ENCODE data around the gene PDE6B. TPM values are rescaled to one million over a fixed set of nuclear protein-coding genes. Genes with fewer than 3 reads are reported as not detected.

The PDE6B gene
- total and polyA plus RNA-seq, 8 donors: 7.6 to 21.1 (median 16.4) TPM

- H3K27ac ChIP-seq: no peak overlapping the region
- no peaks in the 10 kb centered on the region for H3K4me1 ChIP-seq
- DNase-seq: peak in 1 of 4 donors; percentile 75
- H3K36me3 ChIP-seq: no peaks in the 10 kb centered on the region
- intact Hi-C loops (cut with DNase I): no loop called here
- H3K9me3 ChIP-seq: no peaks in the 10 kb centered on the region
- H3K27me3 ChIP-seq: peaks cover 8 to 98% of the 10 kb centered on the region in 2 donors
- no peak for TF ChIP-seq CTCF (IDR thresholded peaks at IDR 0.05)
- H3K4me3 ChIP-seq: no peak overlapping the region
- peak; percentile 49 for ATAC-seq
Observed at GRCh38 chr4:650951-651883, 25.8 kb downstream of the PDE6B start.

GRCh38 chr4:651884-652642 lies 26.7 kb downstream of the PDE6B start:
- no peak for TF ChIP-seq CTCF (IDR thresholded peaks at IDR 0.05)
- no peaks in the 10 kb centered on the region for H3K4me1 ChIP-seq
- peak in 1 of 4 donors; percentile 69 for DNase-seq
- peaks cover 8 to 98% of the 10 kb centered on the region in 2 donors for H3K27me3 ChIP-seq
- no peak for ATAC-seq
- H3K4me3 ChIP-seq: no peak overlapping the region
- no peaks in the 10 kb centered on the region for H3K9me3 ChIP-seq
- intact Hi-C loops (cut with DNase I): no loop called here
- H3K27ac ChIP-seq: no peak overlapping the region
- H3K36me3 ChIP-seq: no peaks in the 10 kb centered on the region

DNA sequence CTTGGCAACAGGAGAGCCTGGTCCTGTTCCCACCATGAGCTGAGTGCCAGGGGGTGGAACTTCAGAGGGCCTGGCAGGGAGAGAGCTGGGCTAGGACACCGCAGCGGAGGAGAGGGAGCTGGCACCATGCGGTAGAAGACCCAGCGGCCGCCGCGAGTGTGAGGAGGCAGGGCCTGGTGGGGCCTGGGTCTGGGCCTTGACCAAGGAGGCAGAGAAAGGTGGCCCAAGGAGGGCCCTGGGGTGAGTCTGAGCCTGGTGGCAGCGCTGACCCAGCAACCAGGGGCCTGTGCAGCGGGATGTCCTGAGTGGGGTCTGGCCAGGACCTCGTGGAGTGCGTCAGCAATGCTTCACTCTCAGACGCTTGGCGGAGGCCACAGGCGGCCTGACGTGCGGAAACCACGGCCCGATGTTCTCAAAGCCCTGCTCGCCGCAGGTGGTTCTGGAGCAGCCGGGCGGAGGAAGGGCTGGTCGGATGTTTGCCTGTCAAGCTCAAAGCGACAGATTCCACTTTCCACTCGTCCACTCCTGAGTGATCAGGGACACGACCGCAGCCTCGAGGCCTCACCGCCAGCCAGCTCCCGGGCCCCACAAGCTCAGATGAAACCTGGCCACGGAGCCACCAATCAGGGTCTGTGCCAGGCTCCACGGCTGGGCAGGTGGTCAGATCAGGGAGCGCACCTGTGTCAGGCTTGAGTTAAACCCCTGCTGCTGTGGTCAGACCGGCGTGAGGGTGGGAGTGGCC lies 27.9 kb downstream of the PDE6B start:
- peaks cover 8 to 87% of the 10 kb centered on the region in 2 donors for H3K27me3 ChIP-seq
- ATAC-seq (no peak), DNase-seq (peak in 1 of 4 donors; percentile 80)
- intact Hi-C loops (cut with DNase I): no loop called here
- no peaks in the 10 kb centered on the region for H3K36me3 ChIP-seq
- no peaks in the 10 kb centered on the region for H3K9me3 ChIP-seq
- no peak overlapping the region for H3K4me3 ChIP-seq
- H3K4me1 ChIP-seq: no peaks in the 10 kb centered on the region
- TF ChIP-seq CTCF (IDR thresholded peaks at IDR 0.05): no peak
- no peak overlapping the region for H3K27ac ChIP-seq

GRCh38 chr4:653831-654502 lies 28.6 kb downstream of the PDE6B start:
- Histone ChIP-seq H3K27me3 (peaks cover 8 to 80% of the 10 kb centered on the region in 2 donors), H3K4me3 (no peak overlapping the region), H3K36me3 (no peaks in the 10 kb centered on the region), H3K4me1 (no peaks in the 10 kb centered on the region), H3K9me3 (no peaks in the 10 kb centered on the region), H3K27ac (no peak overlapping the region)
- TF ChIP-seq CTCF (IDR thresholded peaks at IDR 0.05): no peak
- intact Hi-C loops (cut with DNase I): no loop called here
- ATAC-seq (no peak), DNase-seq (peak in 1 of 4 donors; percentile 59)

All from left lung (tissue), 10 donors.